HG03442 (cell line): ENCODE results near the gene CBFA2T3.

Source experiments
- ATAC-seq: cut with Tn5 transposase; IDR thresholded peaks from one replicate; pipeline ENCODE4 v1.9.1; 2021; ENCODE audit warnings: mild to moderate bottlenecking, moderate library complexity; ENCODE audit not compliant: unreplicated experiment

The CBFA2T3 gene

DNA sequence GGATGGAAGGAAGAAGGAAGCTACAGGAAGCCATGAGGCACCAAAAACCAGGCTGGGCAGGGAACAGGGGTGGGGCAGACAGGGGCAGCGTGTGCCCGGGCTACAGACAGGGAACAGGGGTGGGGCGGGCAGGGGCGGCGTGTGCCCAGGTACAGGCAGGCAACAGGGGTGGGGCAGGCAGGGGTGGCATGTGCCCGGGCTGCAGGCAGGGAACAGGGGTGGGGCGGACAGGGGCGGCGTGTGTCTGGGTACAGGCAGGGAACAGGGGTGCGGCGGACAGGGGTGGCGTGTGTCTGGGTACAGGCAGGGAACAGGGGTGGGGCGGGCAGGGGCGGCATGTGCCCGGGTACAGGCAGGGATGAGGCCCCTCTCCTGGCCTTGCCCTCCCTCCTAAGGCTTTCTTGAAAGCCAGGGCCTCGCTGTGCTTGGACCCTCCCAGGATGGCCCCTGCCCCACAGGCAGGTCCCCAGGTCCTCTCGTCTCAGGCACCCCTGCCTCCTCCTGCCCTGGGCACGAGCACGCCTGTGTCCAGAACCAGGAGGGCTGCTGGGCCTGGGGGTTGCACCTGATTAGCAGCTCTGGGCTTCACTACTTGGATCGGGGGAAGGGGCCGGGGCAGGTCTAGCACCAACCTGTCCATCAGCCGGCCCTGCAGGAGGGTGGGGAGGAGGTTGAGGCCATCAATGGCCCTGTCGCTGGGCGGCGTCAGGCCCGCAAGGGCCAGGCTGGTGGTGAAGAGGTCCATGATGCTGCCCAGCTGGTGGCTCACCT, 150.8 kb downstream of the CBFA2T3 start:
- no peak for ATAC-seq

DNA sequence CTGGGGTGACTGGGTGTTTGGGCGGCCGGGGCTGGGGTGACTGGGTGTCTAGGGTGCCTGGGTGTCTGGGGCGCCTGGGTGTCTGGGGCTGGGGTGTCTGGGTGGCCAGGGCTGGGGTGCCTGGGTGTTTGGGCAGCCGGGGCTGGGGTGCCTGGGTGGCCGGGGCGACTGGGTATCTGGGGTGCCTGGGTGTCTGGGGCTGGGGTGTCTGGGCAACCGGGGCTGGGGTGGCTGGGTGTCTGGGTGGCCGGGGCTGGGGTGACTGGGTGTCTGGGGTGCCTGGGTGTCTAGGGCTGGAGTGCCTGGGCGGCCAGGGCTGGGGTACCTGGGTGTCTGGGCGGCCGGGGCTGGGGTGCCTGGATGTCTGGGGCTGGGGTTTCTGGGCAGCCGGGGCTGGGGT, 151.9 kb downstream of the CBFA2T3 start:
- ATAC-seq, result no peak
